Activated B cell treated with CpG ODN at 0.5 μM for 24 hours (primary cell): Measurements from ENCODE around the gene SHISA4. TPM values are rescaled to one million over a fixed set of nuclear protein-coding genes. Genes with fewer than 3 reads are reported as not detected.

ENCODE experiments used
- ATAC-seq: fragments of 200-7000 bp; cut with Tn5 transposase; one replicate; pipeline ENCODE4 v1.10.0; 2021; ENCODE audit warnings: low read depth, mild to moderate bottlenecking, moderate library complexity
- CTCF ChIA-PET: fragments of 350-600 bp; sonication (Branson Sonifier 250); formaldehyde crosslinking; loops from one replicate; lab custom pipeline; 2021; ENCODE audit warnings: antibody characterized with exemption; lab: Charles Lee
- POLR2A ChIA-PET: fragments of 350-600 bp; sonication (Branson Sonifier 250); formaldehyde crosslinking; loops from one replicate; lab custom pipeline; 2021; ENCODE audit warnings: antibody characterized with exemption; lab: Charles Lee
- DNase-seq: peaks from one replicate; pipeline ENCODE4 v3.0.0; 2022
- H3K27ac Mint-ChIP-seq: one replicate; pipeline ENCODE4 v1.8.0; 2020; ENCODE audit warnings: mixed read lengths
- H3K27me3 Mint-ChIP-seq: one replicate; pipeline ENCODE4 v1.8.0; 2021; ENCODE audit warnings: mixed read lengths
- H3K36me3 Mint-ChIP-seq: one replicate; pipeline ENCODE4 v1.8.0; 2021; ENCODE audit warnings: low read depth, mixed read lengths
- H3K4me1 Mint-ChIP-seq: one replicate; pipeline ENCODE4 v1.8.0; 2021; ENCODE audit warnings: mixed read lengths
- H3K4me3 Mint-ChIP-seq: one replicate; pipeline ENCODE4 v1.8.0; 2020; ENCODE audit warnings: mild to moderate bottlenecking, mixed read lengths
- H3K9me3 Mint-ChIP-seq: one replicate; pipeline ENCODE4 v1.8.0; 2020; ENCODE audit warnings: mixed read lengths
- intact Hi-C: fragments of 100-400 bp; cut with micrococcal nuclease; formaldehyde crosslinking; loops from one replicate; pipeline ENCODE4 v1.15.1; 2024
- total RNA-seq: library from RNA; stranded (reverse); gene quantifications from 2 replicates; pipeline ENCODE4 v1.2.3, GENCODE V29; 2022
- TF ChIP-seq, protein P1 (sequence below): fragments of 200-600 bp; IDR thresholded peaks from one replicate; pipeline ENCODE4 v1.8.0; 2022; ENCODE audit warnings: antibody characterized with exemption, mild to moderate bottlenecking

Gene SHISA4
- total RNA-seq, 1 donor from 2014 or later, result 0.35 TPM

DNA sequence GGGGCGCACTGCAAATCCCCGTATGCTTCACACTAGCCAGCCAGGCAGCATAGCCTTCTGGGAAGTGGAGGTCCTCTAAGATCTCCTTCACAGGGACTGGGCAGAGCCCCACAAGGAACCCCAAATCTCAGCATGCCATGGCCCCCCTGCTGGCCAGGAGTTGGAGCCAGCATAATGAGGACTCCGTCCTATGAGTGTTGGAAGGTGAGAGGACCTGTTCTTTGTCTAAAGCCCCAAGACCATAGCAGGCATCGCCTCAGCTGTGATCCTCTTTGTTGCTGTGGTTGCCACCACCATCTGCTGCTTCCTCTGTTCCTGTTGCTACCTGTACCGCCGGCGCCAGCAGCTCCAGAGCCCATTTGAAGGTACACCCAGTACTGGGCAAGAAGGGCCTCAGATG lies 1.5 kb downstream of the SHISA4 start:
- DNase-seq (no peak), ATAC-seq (no peak)
- Mint-ChIP-seq H3K27me3 (peaks cover 56% of the 10 kb centered on the region), H3K36me3 (no peaks in the 10 kb centered on the region), H3K4me3 (no peak overlapping the region), H3K9me3 (no peaks in the 10 kb centered on the region), H3K4me1 (peaks cover 6% of the 10 kb centered on the region), H3K27ac (no peak overlapping the region)
- intact Hi-C loops, result no loop called here
- ChIA-PET CTCF (interaction anchor here (1.3 kb wide), 1 partner anchor 12 kb away, joined by 4 read pairs; no protein-coding TSS in a partner anchor), POLR2A (no interaction called here)
- TF ChIP-seq, protein P1, sequence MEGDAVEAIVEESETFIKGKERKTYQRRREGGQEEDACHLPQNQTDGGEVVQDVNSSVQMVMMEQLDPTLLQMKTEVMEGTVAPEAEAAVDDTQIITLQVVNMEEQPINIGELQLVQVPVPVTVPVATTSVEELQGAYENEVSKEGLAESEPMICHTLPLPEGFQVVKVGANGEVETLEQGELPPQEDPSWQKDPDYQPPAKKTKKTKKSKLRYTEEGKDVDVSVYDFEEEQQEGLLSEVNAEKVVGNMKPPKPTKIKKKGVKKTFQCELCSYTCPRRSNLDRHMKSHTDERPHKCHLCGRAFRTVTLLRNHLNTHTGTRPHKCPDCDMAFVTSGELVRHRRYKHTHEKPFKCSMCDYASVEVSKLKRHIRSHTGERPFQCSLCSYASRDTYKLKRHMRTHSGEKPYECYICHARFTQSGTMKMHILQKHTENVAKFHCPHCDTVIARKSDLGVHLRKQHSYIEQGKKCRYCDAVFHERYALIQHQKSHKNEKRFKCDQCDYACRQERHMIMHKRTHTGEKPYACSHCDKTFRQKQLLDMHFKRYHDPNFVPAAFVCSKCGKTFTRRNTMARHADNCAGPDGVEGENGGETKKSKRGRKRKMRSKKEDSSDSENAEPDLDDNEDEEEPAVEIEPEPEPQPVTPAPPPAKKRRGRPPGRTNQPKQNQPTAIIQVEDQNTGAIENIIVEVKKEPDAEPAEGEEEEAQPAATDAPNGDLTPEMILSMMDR, result no peak

DNA sequence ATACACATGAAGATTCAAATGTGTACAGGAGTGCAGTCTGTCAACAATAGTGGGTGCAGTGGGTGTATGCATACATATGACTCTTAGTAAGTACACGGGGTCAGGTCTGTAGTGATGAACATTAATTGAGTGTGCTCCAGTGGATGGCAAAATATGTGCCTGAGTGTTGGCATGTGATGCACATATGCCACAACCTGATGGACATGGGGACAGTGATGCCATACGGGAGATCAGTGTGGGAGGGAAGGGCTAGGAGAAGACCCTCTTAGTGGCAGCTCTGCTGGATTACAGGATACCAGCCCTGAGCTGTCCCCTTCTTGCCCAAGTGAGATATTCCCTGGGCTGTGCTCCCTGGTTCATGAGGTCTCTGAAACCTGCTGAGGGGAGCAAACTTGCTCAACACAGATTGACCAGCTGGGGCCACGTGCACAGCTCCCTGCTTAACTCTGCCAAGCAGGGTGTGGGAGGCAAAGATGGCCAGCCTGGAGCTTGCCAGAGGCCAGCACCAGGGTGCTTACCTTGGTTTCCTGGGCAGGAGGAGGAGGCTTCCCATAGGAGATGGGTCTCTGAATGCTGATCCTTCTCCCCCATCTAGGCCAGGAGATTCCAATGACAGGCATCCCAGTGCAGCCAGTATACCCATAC lies 2.2 kb downstream of the SHISA4 start:
- Mint-ChIP-seq H3K36me3 (no peaks in the 10 kb centered on the region), H3K9me3 (no peaks in the 10 kb centered on the region), H3K27me3 (peaks cover 56% of the 10 kb centered on the region), H3K4me3 (no peak overlapping the region), H3K27ac (no peak overlapping the region), H3K4me1 (peaks cover 8% of the 10 kb centered on the region)
- TF ChIP-seq, protein P1, result no peak
- CTCF ChIA-PET, result no interaction called here
- DNase-seq (no peak), ATAC-seq (no peak)
- intact Hi-C loops, result no loop called here
- POLR2A ChIA-PET, result no interaction called here

DNA sequence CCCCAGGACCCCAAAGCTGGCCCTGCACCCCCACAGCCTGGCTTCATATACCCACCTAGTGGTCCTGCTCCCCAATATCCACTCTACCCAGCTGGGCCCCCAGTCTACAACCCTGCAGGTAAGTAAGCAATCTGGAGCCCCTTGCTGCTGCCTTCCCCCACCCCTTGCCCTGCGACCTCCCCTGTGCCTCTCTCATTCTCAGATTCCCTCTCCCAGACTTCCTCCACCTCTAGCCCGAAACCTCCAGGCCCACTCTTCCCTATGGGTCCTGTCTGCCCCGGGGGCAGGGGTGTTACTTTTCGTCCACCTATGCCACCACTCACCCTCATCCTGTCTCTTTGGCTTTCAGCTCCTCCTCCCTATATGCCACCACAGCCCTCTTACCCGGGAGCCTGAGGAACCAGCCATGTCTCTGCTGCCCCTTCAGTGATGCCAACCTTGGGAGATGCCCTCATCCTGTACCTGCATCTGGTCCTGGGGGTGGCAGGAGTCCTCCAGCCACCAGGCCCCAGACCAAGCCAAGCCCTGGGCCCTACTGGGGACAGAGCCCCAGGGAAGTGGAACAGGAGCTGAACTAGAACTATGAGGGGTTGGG lies 2.9 kb downstream of the SHISA4 start:
- Mint-ChIP-seq H3K27ac (no peak overlapping the region), H3K36me3 (no peaks in the 10 kb centered on the region), H3K4me1 (peaks cover 11% of the 10 kb centered on the region), H3K27me3 (peaks cover 53% of the 10 kb centered on the region), H3K9me3 (no peaks in the 10 kb centered on the region), H3K4me3 (no peak overlapping the region)
- intact Hi-C loops, result no loop called here
- POLR2A ChIA-PET, result no interaction called here
- CTCF ChIA-PET, result no interaction called here
- ATAC-seq (no peak), DNase-seq (no peak)
- TF ChIP-seq, protein P1, result no peak

DNA sequence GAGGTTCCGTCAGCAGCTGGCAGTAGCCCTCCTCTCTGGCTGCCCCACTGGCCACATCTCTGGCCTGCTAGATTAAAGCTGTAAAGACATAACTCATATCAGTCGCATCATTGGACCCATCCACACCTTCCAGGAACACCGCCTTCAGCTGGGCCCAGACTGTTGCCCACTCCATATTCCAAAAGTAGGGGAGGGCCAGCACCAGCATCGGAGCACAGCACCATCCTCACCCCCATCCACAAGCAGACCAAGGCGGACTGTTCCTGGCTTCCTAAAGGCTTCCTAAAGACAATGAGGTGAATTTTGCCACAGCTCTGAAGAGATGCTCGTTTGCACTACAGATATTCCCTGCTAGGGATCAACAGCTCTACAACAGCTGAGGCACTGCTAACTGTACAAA lies 3.5 kb downstream of the SHISA4 start:
- Mint-ChIP-seq H3K4me3 (no peak overlapping the region), H3K4me1 (peaks cover 11% of the 10 kb centered on the region), H3K27ac (no peak overlapping the region), H3K9me3 (no peaks in the 10 kb centered on the region), H3K36me3 (no peaks in the 10 kb centered on the region), H3K27me3 (peaks cover 47% of the 10 kb centered on the region)
- intact Hi-C loops, result no loop called here
- ChIA-PET POLR2A (no interaction called here), CTCF (no interaction called here)
- TF ChIP-seq, protein P1, result no peak
- DNase-seq (no peak), ATAC-seq (no peak)

DNA sequence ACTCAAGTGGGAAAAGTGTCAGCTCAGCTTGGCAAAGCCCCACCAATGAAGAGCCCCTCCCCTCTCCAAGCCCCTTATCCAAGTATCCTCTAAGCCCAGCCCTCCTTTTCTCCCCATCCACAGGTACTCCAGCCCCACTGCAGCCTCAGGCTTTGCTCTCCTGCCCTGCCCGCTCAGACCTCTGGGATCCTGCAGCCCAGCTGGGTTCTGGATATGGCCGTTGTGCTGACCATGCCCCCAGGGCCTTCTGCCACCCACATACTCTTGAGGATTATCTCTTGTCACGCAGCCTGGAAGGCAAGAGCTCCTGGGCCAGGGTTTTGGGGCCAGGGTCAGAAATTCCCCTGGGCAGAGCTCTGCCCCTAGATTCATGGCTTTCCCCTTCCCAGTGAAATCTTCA lies 4.7 kb downstream of the SHISA4 start:
- Mint-ChIP-seq H3K27me3 (peaks cover 38% of the 10 kb centered on the region), H3K9me3 (no peaks in the 10 kb centered on the region), H3K27ac (no peak overlapping the region), H3K36me3 (no peaks in the 10 kb centered on the region), H3K4me3 (no peak overlapping the region), H3K4me1 (peaks cover 11% of the 10 kb centered on the region)
- no peak for ATAC-seq
- intact Hi-C loops, result no loop called here
- ChIA-PET POLR2A (no interaction called here), CTCF (interaction anchor here (0.8 kb wide), 1 partner anchor 26 kb away, joined by 3 read pairs; no protein-coding TSS in a partner anchor)
- TF ChIP-seq, protein P1, result no peak
- no peak for DNase-seq
